Measurements from ENCODE around the gene SPTBN5. TPM values are rescaled to one million over a fixed set of nuclear protein-coding genes. Genes with fewer than 3 reads are reported as not detected.

Gene SPTBN5
- total RNA-seq, 1 experiment from 2014 or later = 0.96 TPM

- Histone ChIP-seq H2AFZ (ENCODE audit: low read depth, low read length, poor library complexity, severe bottlenecking) (no peak overlapping the region), H3K9me3 (ENCODE audit: control insufficient read depth in 1 of 2, insufficient read depth in 1 of 2, low read depth in 1 of 2, low read length in 2 of 2) (no peaks in the 10 kb centered on the region), H3K27ac (ENCODE audit: low read depth, low read length) (no peak overlapping the region), H3K4me2 (ENCODE audit: low read length) (no peak overlapping the region), H3K9me2 (ENCODE audit: insufficient read depth) (no peaks in the 10 kb centered on the region), H4K20me1 (ENCODE audit: insufficient read depth) (no peaks in the 10 kb centered on the region), H3K27me3 (ENCODE audit: insufficient read depth, low read length) (no peaks in the 10 kb centered on the region), H3K79me2 (ENCODE audit: insufficient read depth, low read length) (no peaks in the 10 kb centered on the region), H3K9ac (ENCODE audit: low read length) (no peak overlapping the region), H3K4me1 (ENCODE audit: control insufficient read depth in 1 of 2, insufficient read depth in 2 of 2, low read length in 2 of 2) (peaks cover 8 to 9% of the 10 kb centered on the region in 2 experiments; a peak in 2 of 4 replicates), H3K36me3 (ENCODE audit: control insufficient read depth in 1 of 2, insufficient read depth in 2 of 2, low read length in 2 of 2) (peaks cover 0 to under 1% of the 10 kb centered on the region in 2 experiments; a peak in 1 of 4 replicates), H3K4me3 (replicated peaks in 1 of 2; ENCODE audit: low read depth in 1 of 2, low read length in 2 of 2) (no peak overlapping the region)
- ChIA-PET POLR2A (no interaction called here), CTCF (no interaction called here), RAD21 (ENCODE audit: low non-redundant PET in 1 of 2, low total read pairs in 2 of 2, uncharacterized antibody in 2 of 2, unreplicated experiment in 2 of 2) (no interaction called here)
- no peak for TF ChIP-seq MAX (IDR thresholded peaks at IDR 0.05)
- no peak for TF ChIP-seq ZBTB33 (IDR thresholded peaks at IDR 0.05; ENCODE audit: extremely low read depth, insufficient replicate concordance, low read length)
- TF ChIP-seq CBX3 (IDR thresholded peaks at IDR 0.05; ENCODE audit: low read depth) = no peak
- ATAC-seq (no peak), DNase-seq (ENCODE audit: low read depth, low spot score) (no peak)
- no TSS peak for BruUV-seq (replicated peaks)
- intact Hi-C loops (cut with micrococcal nuclease) = no loop called here
These were observed 52.7 kb downstream of the SPTBN5 start for GRCh38 chr15:41841131-41841530.

GRCh38 chr15:41840673-41841072 lies 53.2 kb downstream of the SPTBN5 start:
- Histone ChIP-seq H3K9me3 (ENCODE audit: control insufficient read depth in 1 of 2, insufficient read depth in 1 of 2, low read depth in 1 of 2, low read length in 2 of 2) (no peaks in the 10 kb centered on the region), H3K36me3 (ENCODE audit: control insufficient read depth in 1 of 2, insufficient read depth in 2 of 2, low read length in 2 of 2) (no peaks in the 10 kb centered on the region), H3K4me2 (ENCODE audit: low read length) (no peak overlapping the region), H4K20me1 (ENCODE audit: insufficient read depth) (no peaks in the 10 kb centered on the region), H3K9ac (ENCODE audit: low read length) (no peak overlapping the region), H3K79me2 (ENCODE audit: insufficient read depth, low read length) (no peaks in the 10 kb centered on the region), H2AFZ (ENCODE audit: low read depth, low read length, poor library complexity, severe bottlenecking) (no peak overlapping the region), H3K4me1 (ENCODE audit: control insufficient read depth in 1 of 2, insufficient read depth in 2 of 2, low read length in 2 of 2) (peaks cover 8 to 9% of the 10 kb centered on the region in 2 experiments; a peak in 2 of 4 replicates), H3K27me3 (ENCODE audit: insufficient read depth, low read length) (no peaks in the 10 kb centered on the region), H3K27ac (ENCODE audit: low read depth, low read length) (no peak overlapping the region), H3K9me2 (ENCODE audit: insufficient read depth) (no peaks in the 10 kb centered on the region), H3K4me3 (replicated peaks in 1 of 2; ENCODE audit: low read depth in 1 of 2, low read length in 2 of 2) (no peak overlapping the region)
- ChIA-PET POLR2A (no interaction called here), CTCF (no interaction called here), RAD21 (ENCODE audit: low non-redundant PET in 1 of 2, low total read pairs in 2 of 2, uncharacterized antibody in 2 of 2, unreplicated experiment in 2 of 2) (no interaction called here)
- BruUV-seq (replicated peaks) = no TSS peak
- DNase-seq (ENCODE audit: low read depth, low spot score) (no peak), ATAC-seq (no peak)
- intact Hi-C loops (cut with micrococcal nuclease) = no loop called here
- TF ChIP-seq CTCF (IDR thresholded peaks at IDR 0.05 in 2 of 3, conservative IDR thresholded peaks at IDR 0.05 in 1 of 3; ENCODE audit: borderline replicate concordance in 1 of 3, insufficient read depth in 1 of 3, low read depth in 2 of 3, low read length in 2 of 3) (no peak), EGR1 (IDR thresholded peaks at IDR 0.05; ENCODE audit: low read depth) (no peak), ZFX (IDR thresholded peaks at IDR 0.05) (no peak), REST (IDR thresholded peaks at IDR 0.05; ENCODE audit: low read depth) (no peak), SRF (IDR thresholded peaks at IDR 0.05; ENCODE audit: low read depth) (no peak), EZH2 (IDR thresholded peaks at IDR 0.05) (no peak), CEBPB (IDR thresholded peaks at IDR 0.05; ENCODE audit: low read depth) (no peak), SP1 (IDR thresholded peaks at IDR 0.05; ENCODE audit: low read depth) (no peak), JUND (IDR thresholded peaks at IDR 0.05) (no peak), ELF1 (IDR thresholded peaks at IDR 0.05; ENCODE audit: borderline replicate concordance, low read depth) (no peak), FOSL1 (IDR thresholded peaks at IDR 0.05; ENCODE audit: low read depth) (no peak)

Measured in HCT116 (cell line).